ENCODE data around the gene SLC2A8.

GRCh38 chr9:127421057-127421456, 24.1 kb downstream of the SLC2A8 start:
- TF ChIP-seq CTCF (IDR thresholded peaks at IDR 0.05) (no peak), SIN3A (IDR thresholded peaks at IDR 0.05; ENCODE audit: borderline replicate concordance, insufficient read depth, low read depth, low read length) (no peak)

Data from Panc1 (cell line).